Subcutaneous adipose tissue (tissue), 4 donors: ENCODE data around the gene NEIL3. TPM values are rescaled to one million over a fixed set of nuclear protein-coding genes. Genes with fewer than 3 reads are reported as not detected.

Source experiments
- total RNA-seq, 4 donors: library from RNA; depleted of rRNA; stranded (reverse); fragments of >200 nt; gene quantifications; one replicate each; pipeline ENCODE4 v1.1.0, GENCODE V29; 2016
- TF ChIP-seq, protein P1 (sequence below): fragments of 450-650 bp; IDR thresholded peaks from one replicate; pipeline ENCODE4 v1.5.1; 2016; ENCODE audit warnings: low read depth, mild to moderate bottlenecking, control low read depth, antibody characterized with exemption, moderate library complexity

Gene NEIL3
- total RNA-seq, 4 donors from 2014 or later, result 0.19 to 1.7 (median 0.66) TPM; not detected in 1

DNA sequence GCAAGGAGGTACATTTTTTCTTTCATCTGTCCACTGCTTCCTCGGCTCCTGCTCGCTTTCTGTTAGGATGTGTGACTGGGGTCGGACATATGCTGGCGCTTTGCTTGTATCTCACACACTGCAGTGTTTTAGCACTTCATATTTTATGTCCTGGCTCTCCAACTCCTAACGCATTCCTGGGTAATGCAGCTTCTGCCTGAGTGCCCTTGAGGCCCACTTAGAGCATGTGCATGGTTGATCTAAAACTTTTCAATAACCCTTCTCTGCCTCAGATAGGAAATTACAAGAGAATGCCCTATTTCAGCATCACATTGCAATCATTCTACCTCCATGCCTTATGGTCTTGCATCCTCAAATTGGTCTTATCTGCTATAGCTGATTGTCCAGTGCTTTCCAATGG, 65.3 kb downstream of the NEIL3 start:
- TF ChIP-seq, protein P1, sequence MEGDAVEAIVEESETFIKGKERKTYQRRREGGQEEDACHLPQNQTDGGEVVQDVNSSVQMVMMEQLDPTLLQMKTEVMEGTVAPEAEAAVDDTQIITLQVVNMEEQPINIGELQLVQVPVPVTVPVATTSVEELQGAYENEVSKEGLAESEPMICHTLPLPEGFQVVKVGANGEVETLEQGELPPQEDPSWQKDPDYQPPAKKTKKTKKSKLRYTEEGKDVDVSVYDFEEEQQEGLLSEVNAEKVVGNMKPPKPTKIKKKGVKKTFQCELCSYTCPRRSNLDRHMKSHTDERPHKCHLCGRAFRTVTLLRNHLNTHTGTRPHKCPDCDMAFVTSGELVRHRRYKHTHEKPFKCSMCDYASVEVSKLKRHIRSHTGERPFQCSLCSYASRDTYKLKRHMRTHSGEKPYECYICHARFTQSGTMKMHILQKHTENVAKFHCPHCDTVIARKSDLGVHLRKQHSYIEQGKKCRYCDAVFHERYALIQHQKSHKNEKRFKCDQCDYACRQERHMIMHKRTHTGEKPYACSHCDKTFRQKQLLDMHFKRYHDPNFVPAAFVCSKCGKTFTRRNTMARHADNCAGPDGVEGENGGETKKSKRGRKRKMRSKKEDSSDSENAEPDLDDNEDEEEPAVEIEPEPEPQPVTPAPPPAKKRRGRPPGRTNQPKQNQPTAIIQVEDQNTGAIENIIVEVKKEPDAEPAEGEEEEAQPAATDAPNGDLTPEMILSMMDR, result no peak

DNA sequence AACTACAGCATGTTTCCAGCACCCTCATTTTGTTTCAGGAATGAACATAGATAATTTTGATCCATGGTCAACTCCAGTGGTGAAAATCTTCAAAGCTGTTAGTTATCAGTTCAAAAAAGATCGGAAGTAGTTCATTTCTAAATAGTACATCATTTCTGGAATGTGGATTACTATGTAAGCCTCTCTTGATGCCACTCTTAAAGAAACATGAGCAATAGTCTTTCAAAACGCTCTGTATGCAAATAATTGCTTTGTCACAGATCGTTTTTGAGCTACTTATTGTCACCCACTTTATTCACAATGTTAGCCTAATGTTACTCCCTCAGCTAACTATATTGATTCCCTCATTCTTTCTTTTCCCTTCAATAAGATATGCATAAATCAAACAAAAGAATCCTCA, 65.7 kb downstream of the NEIL3 start:
- TF ChIP-seq, protein P1, result no peak

DNA sequence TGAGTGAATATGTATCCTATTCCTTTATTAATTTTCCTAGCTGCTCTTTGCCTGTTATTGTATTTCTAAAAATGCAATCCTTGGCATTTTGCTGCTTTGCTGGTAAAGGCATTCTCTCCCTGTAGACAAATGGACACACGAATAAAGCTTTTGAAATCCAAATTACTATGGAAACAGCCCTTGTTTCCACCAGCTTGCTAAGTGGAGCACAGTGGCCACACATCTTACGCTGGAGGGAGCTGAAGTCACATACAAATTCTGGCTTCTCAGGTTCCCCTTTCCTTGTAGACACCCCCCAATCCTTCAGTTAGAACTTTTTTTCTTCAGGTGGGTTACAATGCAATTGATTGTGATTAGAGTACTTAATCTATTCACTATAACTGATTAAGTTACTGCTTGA, 66.3 kb downstream of the NEIL3 start:
- TF ChIP-seq, protein P1, result no peak

DNA sequence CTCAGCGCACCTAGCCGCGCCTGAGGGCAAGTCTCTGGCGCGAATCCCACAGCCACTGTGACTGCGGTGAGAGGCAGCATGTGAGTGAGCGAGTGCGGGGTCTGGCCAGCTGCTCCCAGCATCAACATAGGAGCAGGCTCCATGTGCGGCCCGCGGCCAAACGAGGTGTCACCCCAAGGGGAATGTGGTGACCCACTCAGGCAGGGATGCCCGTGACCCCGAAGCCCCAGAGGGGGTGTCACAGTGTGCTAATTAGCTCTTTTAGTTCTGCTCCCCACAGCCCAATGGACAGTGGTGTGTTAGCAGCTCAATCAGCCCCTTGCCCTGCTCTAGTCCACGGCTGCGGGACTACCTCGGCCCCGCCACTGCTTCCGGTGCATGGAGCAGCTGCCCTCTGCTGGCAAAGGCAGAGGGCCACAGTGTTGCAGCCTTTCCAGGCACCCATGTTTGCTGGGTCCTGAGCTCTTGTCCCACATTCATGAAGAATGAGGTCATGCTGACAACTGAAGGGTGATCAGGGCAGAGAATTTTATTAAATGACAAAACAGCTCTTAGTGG, 71.1 kb downstream of the NEIL3 start:
- TF ChIP-seq, protein P1, result no peak

DNA sequence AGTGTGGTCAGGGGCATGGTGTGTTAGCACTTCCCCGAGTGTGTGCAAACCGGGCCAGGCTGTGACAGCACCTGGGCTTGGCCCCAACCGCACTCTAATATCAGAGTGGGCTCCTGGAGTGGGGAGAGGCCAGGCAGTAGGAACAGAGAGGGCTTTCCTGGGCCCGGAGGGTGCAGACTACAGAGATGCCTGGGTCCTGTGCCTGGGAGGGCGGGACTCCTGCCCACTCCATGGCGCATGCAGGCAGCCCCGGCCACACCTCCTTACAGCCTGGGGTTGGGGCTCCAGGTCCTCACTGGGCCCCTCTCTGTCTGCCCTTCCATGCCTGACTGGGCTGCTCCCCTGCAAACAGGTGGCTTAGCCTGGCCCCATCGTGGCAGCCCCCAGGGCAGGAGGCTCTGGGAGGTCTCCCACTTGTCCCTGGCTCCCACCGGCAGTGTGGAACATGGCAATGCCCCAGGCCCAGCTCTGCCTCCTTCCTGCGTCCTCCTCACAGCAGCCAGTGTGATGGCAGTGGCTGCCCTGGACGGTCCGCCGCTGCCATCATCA, 72.2 kb downstream of the NEIL3 start:
- TF ChIP-seq, protein P1, result no peak

DNA sequence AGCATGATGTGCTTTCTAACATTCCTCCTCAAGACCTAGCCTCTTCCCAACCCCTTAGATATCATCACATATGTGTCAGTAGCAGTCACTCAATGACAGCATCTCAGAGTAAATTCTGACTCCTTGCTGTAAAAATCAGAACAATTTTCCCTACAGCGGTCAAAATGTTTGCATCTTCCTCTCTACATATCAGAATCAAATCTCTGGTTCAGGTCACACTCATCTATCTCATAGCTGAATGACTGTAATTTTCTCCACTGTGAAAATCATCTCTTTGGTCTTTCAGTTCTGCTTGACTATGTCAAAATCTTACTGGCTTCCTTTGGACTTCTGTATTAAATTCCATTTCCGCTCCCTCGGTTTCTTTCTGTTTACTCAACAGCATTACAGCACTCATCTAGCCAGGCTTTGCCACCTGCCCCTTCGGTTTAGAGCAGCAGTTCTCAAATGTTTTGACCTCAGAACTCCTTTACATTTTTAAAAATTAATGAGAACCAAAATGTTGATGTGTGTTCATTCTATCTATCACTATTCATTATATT, 75.3 kb downstream of the NEIL3 start:
- TF ChIP-seq, protein P1, result no peak

DNA sequence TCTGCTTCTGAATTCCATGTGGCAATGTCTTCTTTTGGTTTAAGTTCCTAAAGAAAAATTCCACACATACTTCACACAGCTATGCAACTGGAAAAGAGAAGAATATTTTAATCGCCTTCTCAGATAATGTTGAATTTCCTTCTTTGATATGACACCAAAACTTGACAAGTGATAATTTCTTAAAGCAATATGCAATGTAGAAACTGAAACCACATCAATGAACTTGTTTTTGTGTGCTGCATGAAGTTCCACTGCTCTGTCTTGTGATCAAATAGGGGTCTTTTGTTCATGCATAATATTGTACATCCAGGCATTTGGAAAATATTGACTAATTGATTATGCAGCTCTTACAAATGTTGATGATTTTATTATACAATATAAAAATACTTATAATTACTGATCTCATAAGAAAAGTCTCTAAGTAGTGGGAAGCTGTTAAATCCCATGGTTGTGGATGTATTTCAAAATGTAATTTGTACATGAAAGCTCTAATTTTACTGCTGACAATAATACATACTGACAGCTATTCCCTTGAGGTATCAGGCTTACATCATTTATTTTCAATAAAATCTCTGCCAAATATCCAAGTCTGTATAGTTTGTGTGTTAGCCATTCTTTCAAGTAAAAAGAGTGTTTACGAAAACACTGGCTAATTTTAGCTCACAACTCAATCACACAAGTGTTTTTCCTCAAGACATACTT, 76.1 kb downstream of the NEIL3 start:
- TF ChIP-seq, protein P1, result no peak
